NCI-H1092 treated with DMSO at 0.1 percent for 48 hours (cell line): Measurements from ENCODE around the gene MOB3C.

Experiments used
- DNase-seq: peaks from one replicate; lab custom pipeline; 2025; lab: John Stamatoyannopoulos, UW

MOB3C gene

GRCh38 chr1:46638921-46639320, 22.3 kb upstream of the MOB3C start:
- no peak for DNase-seq

GRCh38 chr1:46637444-46638083, 21.0 kb upstream of the MOB3C start:
- no peak for DNase-seq

DNA sequence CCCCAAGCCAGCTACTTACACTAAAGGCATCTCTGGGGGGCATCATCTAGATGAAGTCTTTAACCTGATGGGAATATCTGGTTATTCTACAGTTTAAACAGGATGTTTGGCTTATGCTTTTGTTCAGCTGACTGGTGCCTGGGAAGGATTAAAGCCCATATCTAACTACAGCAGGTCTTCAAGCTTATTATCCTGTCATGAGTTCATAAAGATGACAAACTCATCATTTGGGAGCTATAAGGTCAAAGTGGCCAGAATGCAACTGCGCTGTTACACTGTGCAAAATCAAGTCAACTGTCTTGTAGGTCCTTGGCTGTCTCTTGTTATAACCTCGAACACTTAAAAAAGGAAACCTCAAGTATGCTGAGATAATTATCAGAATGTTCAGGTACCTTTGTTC, 18.6 kb upstream of the MOB3C start:
- no peak for DNase-seq

DNA sequence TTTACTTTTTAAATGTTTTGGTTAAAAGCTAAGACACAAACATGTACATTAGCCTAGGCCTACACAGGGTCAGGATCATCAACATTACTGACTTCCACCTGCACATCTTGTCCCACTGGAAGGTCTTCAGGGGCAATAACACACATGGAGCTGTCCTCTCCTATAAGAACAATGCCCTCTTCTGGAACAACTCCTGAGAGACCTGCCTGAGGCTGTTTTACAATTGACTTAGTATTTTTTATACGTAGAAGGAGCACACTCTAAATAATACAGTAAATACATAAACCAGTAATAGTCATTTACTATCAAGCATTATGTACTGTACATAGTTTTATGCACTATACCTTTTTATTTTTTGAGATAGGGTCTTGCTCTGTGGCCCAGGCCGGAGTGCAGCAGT, 14.1 kb upstream of the MOB3C start:
- DNase-seq, result no peak

GRCh38 chr1:46623743-46624644, 7.4 kb upstream of the MOB3C start:
- DNase-seq, result no peak

GRCh38 chr1:46622344-46622743, 5.7 kb upstream of the MOB3C start:
- DNase-seq, result no peak

DNA sequence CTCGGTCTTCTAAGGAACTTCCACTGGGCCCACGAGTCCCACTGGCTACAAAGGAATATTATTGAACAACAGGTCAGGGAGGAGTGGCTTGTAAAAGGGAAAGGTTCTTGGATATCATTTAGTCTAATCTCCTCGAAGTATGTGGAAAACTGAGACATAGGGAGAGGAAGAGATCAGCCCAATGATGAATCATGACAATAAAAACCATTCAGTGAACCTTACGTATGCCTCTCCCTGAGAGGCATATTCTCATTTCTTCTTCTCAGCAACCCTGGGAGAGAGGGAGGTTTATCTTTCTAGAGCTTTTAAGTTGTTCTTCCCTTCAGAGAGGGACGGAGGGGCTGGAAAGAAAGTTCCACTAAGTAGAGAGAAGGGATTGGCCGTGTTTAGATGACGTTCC, 5.3 kb upstream of the MOB3C start:
- no peak for DNase-seq

GRCh38 chr1:46619656-46620258, 3.1 kb upstream of the MOB3C start:
- DNase-seq, result no peak

- no peak for DNase-seq
Observed at GRCh38 chr1:46618754-46619415, 2.3 kb upstream of the MOB3C start.

DNA sequence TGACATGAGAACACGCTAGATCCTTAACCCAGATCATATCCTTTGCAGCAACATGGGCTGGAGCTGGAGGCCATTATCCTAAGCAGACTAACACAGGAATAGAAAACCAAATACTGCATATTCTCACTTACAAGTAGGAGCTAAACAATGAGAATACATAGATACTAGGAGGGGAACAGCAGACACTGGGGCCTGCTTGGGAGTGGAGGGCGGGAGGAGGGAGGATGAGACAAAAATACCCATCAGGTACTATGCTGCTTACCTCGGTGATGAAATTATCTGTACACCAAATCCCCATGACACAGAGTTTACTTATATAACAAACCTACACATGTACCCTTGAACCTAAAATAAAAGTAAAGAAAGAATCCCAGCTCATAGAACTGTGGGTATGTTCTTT, 1.2 kb upstream of the MOB3C start:
- no peak for DNase-seq

GRCh38 chr1:46617108-46617800, 643 bp upstream of the MOB3C start:
- no peak for DNase-seq

- DNase-seq, result no peak
Observed at GRCh38 chr1:46615735-46616134, 876 bp downstream of the MOB3C start.

DNA sequence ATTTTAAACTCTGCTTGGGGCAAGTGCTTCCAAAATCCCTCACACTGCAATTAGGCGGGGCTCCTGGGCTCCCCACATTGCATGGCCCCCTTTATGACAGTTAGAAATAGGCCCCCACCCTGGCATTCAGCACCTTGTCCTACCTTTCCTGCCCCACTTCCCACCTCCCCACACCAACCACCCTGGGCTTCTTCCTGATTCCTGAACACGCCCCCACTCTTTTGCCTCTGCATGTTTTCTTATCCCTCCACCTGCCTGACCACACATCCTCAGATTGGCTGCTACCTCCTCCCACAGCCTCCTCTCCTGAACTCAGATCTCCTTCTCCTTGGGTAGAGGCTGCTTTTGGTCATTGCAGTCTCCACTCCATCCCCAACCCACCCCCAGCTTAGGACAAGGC, 1.5 kb downstream of the MOB3C start:
- no peak for DNase-seq

- DNase-seq, result no peak
Observed at GRCh38 chr1:46614604-46614984, 2.0 kb downstream of the MOB3C start.

GRCh38 chr1:46613661-46614603, 2.7 kb downstream of the MOB3C start:
- no peak for DNase-seq

- DNase-seq, result no peak
Observed at GRCh38 chr1:46612937-46613660, 3.5 kb downstream of the MOB3C start.

- DNase-seq, result no peak
Observed at GRCh38 chr1:46611691-46612221, 4.9 kb downstream of the MOB3C start.

- DNase-seq, result no peak
Observed at GRCh38 chr1:46607345-46608130, 9.1 kb downstream of the MOB3C start.
